B cell (primary cell): ENCODE measurements around the gene STEAP1B. TPM values are rescaled to one million over a fixed set of nuclear protein-coding genes. Genes with fewer than 3 reads are reported as not detected.

Source experiments
- ATAC-seq: fragments of 200-7000 bp; cut with Tn5 transposase; one replicate; pipeline ENCODE4 v1.10.0; 2021; ENCODE audit warnings: low read depth, mild to moderate bottlenecking, moderate number of reproducible peaks, moderate library complexity
- CTCF ChIA-PET: fragments of 350-600 bp; sonication (Branson Sonifier 250); formaldehyde crosslinking; loops from one replicate; lab custom pipeline; 2021; ENCODE audit warnings: antibody characterized with exemption, inconsistent platforms; lab: Charles Lee
- POLR2A ChIA-PET: fragments of 350-600 bp; sonication (Branson Sonifier 250); formaldehyde crosslinking; loops from one replicate; lab custom pipeline; 2021; ENCODE audit warnings: antibody characterized with exemption; lab: Charles Lee
- DNase-seq: peaks from one replicate; pipeline ENCODE4 v3.0.0; 2013
- H2AFZ ChIP-seq: 2 replicates; pipeline ENCODE4 v1.6.1; 2012; ENCODE audit warnings: mild to moderate bottlenecking, low read depth, low read length; ENCODE audit not compliant: insufficient read depth, poor library complexity, severe bottlenecking
- H3K27ac ChIP-seq, 2 donors: 1 replicate in 1 of 2; 2 replicates in 1 of 2; pipeline ENCODE4 v1.5.1; 2012 to 2013; ENCODE audit warnings: low read length in 2 of 2, mild to moderate bottlenecking in 2 of 2, moderate library complexity in 1 of 2
- H3K27me3 ChIP-seq, 4 experiments: fragments of 200-600 bp in 1 of 4; sonication (generic) in 1 of 4; replicated peaks in 1 of 4; 1 replicate in 2 of 4; 2 replicates in 2 of 4; pipeline versions ENCODE4 v1.6.1 to v1.7.0; 2013 to 2016; ENCODE audit warnings: low read length in 3 of 4, mild to moderate bottlenecking in 2 of 4, mixed read lengths in 1 of 4, moderate library complexity in 1 of 4; ENCODE audit not compliant: insufficient read depth in 4 of 4, control insufficient read depth in 3 of 4; ENCODE audit errors: control extremely low read depth in 1 of 4
- H3K36me3 ChIP-seq, 2 experiments: replicated peaks in 1 of 2; 1 replicate in 1 of 2; 2 replicates in 1 of 2; pipeline versions ENCODE4 v1.6.1 to v1.7.1; 2013; ENCODE audit warnings: low read length in 1 of 2; ENCODE audit not compliant: insufficient read depth in 2 of 2, control insufficient read depth in 1 of 2; ENCODE audit errors: control extremely low read depth in 1 of 2, extremely low read depth in 1 of 2
- H3K4me1 ChIP-seq, 2 donors: fragments of 200-600 bp in 1 of 2; sonication (generic) in 1 of 2; 1 replicate in 1 of 2; 2 replicates in 1 of 2; pipeline versions ENCODE4 v1.5.1 to v1.6.1; 2013 to 2017; ENCODE audit warnings: low read length in 2 of 2; ENCODE audit not compliant: control insufficient read depth in 2 of 2, insufficient read depth in 2 of 2
- H3K4me2 ChIP-seq: replicated peaks from 2 replicates; pipeline ENCODE3; 2012; ENCODE audit warnings: mild to moderate bottlenecking, low read depth, low read length; ENCODE audit not compliant: poor library complexity, severe bottlenecking
- H3K4me3 ChIP-seq, 5 experiments: fragments of 200-600 bp in 1 of 5; sonication (generic) in 1 of 5; 1 replicate in 3 of 5; 2 replicates in 2 of 5; pipeline versions ENCODE4 v1.5.1 to v1.7.0; 2011 to 2016; ENCODE audit warnings: low read length in 4 of 5, mild to moderate bottlenecking in 4 of 5, low read depth in 2 of 5, control low read depth in 1 of 5, moderate library complexity in 1 of 5; ENCODE audit not compliant: insufficient read depth in 1 of 5; ENCODE audit errors: control extremely low read depth in 1 of 5, extremely low read depth in 1 of 5
- H3K79me2 ChIP-seq: fragments of 200-600 bp; sonication (generic); one replicate; pipeline ENCODE4 v1.6.0; 2016; ENCODE audit warnings: low read length; ENCODE audit not compliant: control insufficient read depth, insufficient read depth
- H3K9ac ChIP-seq: fragments of 200-600 bp; sonication (generic); 2 replicates; pipeline ENCODE4 v1.6.1; 2017; ENCODE audit warnings: mild to moderate bottlenecking, low read length, moderate library complexity
- H3K9me3 ChIP-seq, 3 donors: one replicate each; pipeline versions ENCODE4 v1.6.1 to v1.7.1; 2013; ENCODE audit warnings: low read length in 2 of 3; ENCODE audit not compliant: control insufficient read depth in 2 of 3, insufficient read depth in 1 of 3; ENCODE audit errors: control extremely low read depth in 1 of 3
- H4K20me1 ChIP-seq: 2 replicates; pipeline ENCODE4 v1.6.0; 2012; ENCODE audit warnings: mild to moderate bottlenecking, low read length; ENCODE audit not compliant: insufficient read depth, control insufficient read depth, poor library complexity, severe bottlenecking
- H3K27ac Mint-ChIP-seq: one replicate; pipeline ENCODE4 v1.8.0; 2021; ENCODE audit warnings: mixed read lengths
- H3K27me3 Mint-ChIP-seq: one replicate; pipeline ENCODE4 v1.8.0; 2021; ENCODE audit warnings: mixed read lengths
- H3K4me1 Mint-ChIP-seq: one replicate; pipeline ENCODE4 v1.8.0; 2021; ENCODE audit warnings: mixed read lengths
- H3K4me3 Mint-ChIP-seq: one replicate; pipeline ENCODE4 v1.8.0; 2021; ENCODE audit warnings: mixed read lengths
- H3K9me3 Mint-ChIP-seq: one replicate; pipeline ENCODE4 v1.8.0; 2022; ENCODE audit warnings: mixed read lengths; ENCODE audit not compliant: insufficient read depth
- CTCF ChIP-seq: fragments of 200-600 bp; IDR thresholded peaks from one replicate; pipeline ENCODE4 v1.8.0; 2022; ENCODE audit warnings: antibody characterized with exemption, mild to moderate bottlenecking
- EZH2 ChIP-seq: IDR thresholded peaks from 2 replicates; pipeline ENCODE4 v1.6.1; 2012; ENCODE audit warnings: borderline replicate concordance, low read depth, mild to moderate bottlenecking, moderate library complexity, low read length; ENCODE audit not compliant: insufficient read depth, poor library complexity, severe bottlenecking
- intact Hi-C: fragments of 100-400 bp; cut with micrococcal nuclease; formaldehyde crosslinking; loops from one replicate; pipeline ENCODE4 v1.10.0; 2022
- polyA plus RNA-seq: library from polyadenylated mRNA; depleted of rRNA; stranded (reverse); fragments of >200 nt; gene quantifications from 2 replicates; pipeline ENCODE4 v1.2.3, GENCODE V29; 2012
- total RNA-seq, 2 donors: library from RNA; stranded (reverse); fragments of 120-200 nt in 1 of 2; gene quantifications; 1 replicate in 1 of 2; 2 replicates in 1 of 2; pipeline versions ENCODE4 v1.2.3 to v1.2.4, GENCODE V29; 2013 to 2022

Gene STEAP1B
- total and polyA plus RNA-seq, 2 donors (not counting 1 experiment from before 2014, with no cell fraction given), result 8.8 to 24.7 TPM

- ATAC-seq (no peak), DNase-seq (no peak)
- Histone ChIP-seq H3K27ac (no peak overlapping the region), H3K9me3 (no peaks in the 10 kb centered on the region), H3K79me2 (no peaks in the 10 kb centered on the region), H2AFZ (no peak overlapping the region), H3K4me1 (no peaks in the 10 kb centered on the region), H3K4me3 (no peak overlapping the region), H3K9ac (no peak overlapping the region), H3K4me2 (no peak overlapping the region), H4K20me1 (no peaks in the 10 kb centered on the region), H3K36me3 (no peaks in the 10 kb centered on the region), H3K27me3 (no peaks in the 10 kb centered on the region)
- Mint-ChIP-seq H3K27ac (no peak overlapping the region), H3K4me1 (peaks cover under 1% of the 10 kb centered on the region), H3K9me3 (no peaks in the 10 kb centered on the region), H3K4me3 (no peak overlapping the region), H3K27me3 (peaks cover 3% of the 10 kb centered on the region)
- intact Hi-C loops, result no loop called here
- TF ChIP-seq CTCF (no peak), EZH2 (no peak)
- CTCF ChIA-PET, result no interaction called here
- POLR2A ChIA-PET, result no interaction called here
These were observed 128.1 kb downstream of the STEAP1B start for GRCh38 chr7:22371878-22372277.

Other genes starting within 250 kb of the STEAP1B start
- 36.7 and 37.6 TPM in 2 replicates for gene RAPGEF5, start 143.0 kb downstream of the STEAP1B start, total RNA-seq
- 1.5 and 2.4 TPM in 2 replicates for gene RAPGEF5, start 143.0 kb downstream of the STEAP1B start, polyA plus RNA-seq
- 2.6 and 3.3 TPM in 2 replicates for gene IL6, start 227.0 kb upstream of the STEAP1B start, total RNA-seq
- gene IL6, start 227.0 kb upstream of the STEAP1B start, polyA plus RNA-seq, result 222 and 341 TPM in 2 replicates